Activated CD8-positive, alpha-beta memory T cell treated with anti-CD3 and anti-CD28 coated beads, Interleukin-2, amount 10 ng/mL, durations not matched to agents 7 days and 5 days (primary cell): ENCODE results near the gene TSPAN9. TPM values are rescaled to one million over a fixed set of nuclear protein-coding genes. Genes with fewer than 3 reads are reported as not detected.

ENCODE experiments used
- ATAC-seq: fragments of 150-1000 bp; cut with Tn5 transposase; one replicate; pipeline ENCODE4 v1.10.0; 2021; ENCODE audit warnings: moderate library complexity
- CTCF ChIA-PET: fragments of 350-600 bp; sonication (Branson Sonifier 250); formaldehyde crosslinking; loops from one replicate; lab custom pipeline; 2021; ENCODE audit warnings: antibody characterized with exemption; lab: Charles Lee
- DNase-seq: peaks from one replicate; pipeline ENCODE4 v3.0.0-alpha.2; 2020
- H3K27ac Mint-ChIP-seq: one replicate; pipeline ENCODE4 v1.8.0; 2021; ENCODE audit warnings: mild to moderate bottlenecking, mixed read lengths
- H3K27me3 Mint-ChIP-seq: one replicate; pipeline ENCODE4 v1.8.0; 2021; ENCODE audit warnings: mixed read lengths
- H3K36me3 Mint-ChIP-seq: one replicate; pipeline ENCODE4 v1.8.0; 2021; ENCODE audit warnings: mild to moderate bottlenecking, mixed read lengths
- H3K4me1 Mint-ChIP-seq: one replicate; pipeline ENCODE4 v1.8.0; 2021; ENCODE audit warnings: mixed read lengths
- H3K4me3 Mint-ChIP-seq: one replicate; pipeline ENCODE4 v1.8.0; 2021; ENCODE audit warnings: mild to moderate bottlenecking, moderate library complexity, mixed read lengths
- H3K9me3 Mint-ChIP-seq: one replicate; pipeline ENCODE4 v1.8.0; 2022; ENCODE audit warnings: low read depth, mixed read lengths
- total RNA-seq, 2 experiments: library from RNA; stranded (reverse); gene quantifications; one replicate each; pipeline ENCODE4 v1.2.3, GENCODE V29; 2021

The TSPAN9 gene
- total RNA-seq, 2 experiments from 2014 or later, result not detected

GRCh38 chr12:3236345-3237187 is 159.4 kb downstream of the TSPAN9 start:
- Mint-ChIP-seq H3K27me3 (peaks cover 22% of the 10 kb centered on the region), H3K36me3 (no peaks in the 10 kb centered on the region)

GRCh38 chr12:3238196-3238595 is 161.0 kb downstream of the TSPAN9 start:
- no peaks in the 10 kb centered on the region for H3K4me1 Mint-ChIP-seq
- H3K36me3 Mint-ChIP-seq, result no peaks in the 10 kb centered on the region
- DNase-seq (no peak), ATAC-seq (no peak)
- no peak overlapping the region for H3K27ac Mint-ChIP-seq
- H3K27me3 Mint-ChIP-seq, result peaks cover 22% of the 10 kb centered on the region
- no peak overlapping the region for H3K4me3 Mint-ChIP-seq
- CTCF ChIA-PET, result no interaction called here
- H3K9me3 Mint-ChIP-seq, result no peaks in the 10 kb centered on the region

More at GRCh38 chr12:3236345-3237187, 159.4 kb downstream of the TSPAN9 start:
- no peak overlapping the region for H3K27ac Mint-ChIP-seq
- no peaks in the 10 kb centered on the region for H3K4me1 Mint-ChIP-seq
- peak; percentile 30 for ATAC-seq
- peak; percentile 44 for DNase-seq
- H3K4me3 Mint-ChIP-seq, result no peak overlapping the region
- no peaks in the 10 kb centered on the region for H3K9me3 Mint-ChIP-seq
- CTCF ChIA-PET, result interaction anchor here (1.7 kb wide), 1 partner anchor 39 kb away, joined by 4 read pairs; no protein-coding TSS in a partner anchor

- no peaks in the 10 kb centered on the region for H3K9me3 Mint-ChIP-seq
Measured at GRCh38 chr12:3241621-3242020, 164.4 kb downstream of the TSPAN9 start.

GRCh38 chr12:3242199-3242863 is 165.2 kb downstream of the TSPAN9 start:
- Mint-ChIP-seq H3K4me3 (no peak overlapping the region), H3K27me3 (peaks cover 7% of the 10 kb centered on the region), H3K36me3 (no peaks in the 10 kb centered on the region), H3K4me1 (no peaks in the 10 kb centered on the region), H3K27ac (no peak overlapping the region), H3K9me3 (no peaks in the 10 kb centered on the region)
- DNase-seq, result no peak
- no peak for ATAC-seq
- CTCF ChIA-PET, result interaction anchor here (1.5 kb wide), 1 partner anchor 33 kb away, joined by 8 read pairs; no protein-coding TSS in a partner anchor

More at GRCh38 chr12:3241621-3242020, 164.4 kb downstream of the TSPAN9 start:
- no peaks in the 10 kb centered on the region for H3K36me3 Mint-ChIP-seq
- H3K27ac Mint-ChIP-seq, result no peak overlapping the region
- ATAC-seq (no peak), DNase-seq (no peak)
- no peak overlapping the region for H3K4me3 Mint-ChIP-seq
- CTCF ChIA-PET, result no interaction called here
- peaks cover 10% of the 10 kb centered on the region for H3K27me3 Mint-ChIP-seq
- H3K4me1 Mint-ChIP-seq, result no peaks in the 10 kb centered on the region

GRCh38 chr12:3243376-3244084 is 166.4 kb downstream of the TSPAN9 start:
- Mint-ChIP-seq H3K27ac (no peak overlapping the region), H3K36me3 (no peaks in the 10 kb centered on the region), H3K9me3 (no peaks in the 10 kb centered on the region), H3K4me1 (no peaks in the 10 kb centered on the region), H3K4me3 (no peak overlapping the region), H3K27me3 (no peaks in the 10 kb centered on the region)
- ATAC-seq (no peak), DNase-seq (no peak)
- CTCF ChIA-PET, result interaction anchor here (1.5 kb wide), 1 partner anchor 32 kb away, joined by 8 read pairs; no protein-coding TSS in a partner anchor

- no peak for ATAC-seq
- CTCF ChIA-PET, result no interaction called here
- Mint-ChIP-seq H3K36me3 (no peaks in the 10 kb centered on the region), H3K4me3 (no peak overlapping the region), H3K27ac (no peak overlapping the region), H3K9me3 (no peaks in the 10 kb centered on the region), H3K27me3 (peaks cover 4% of the 10 kb centered on the region), H3K4me1 (peaks cover 4% of the 10 kb centered on the region)
- no peak for DNase-seq
Measured at GRCh38 chr12:3244219-3244750, 167.1 kb downstream of the TSPAN9 start.

- Mint-ChIP-seq H3K36me3 (no peaks in the 10 kb centered on the region), H3K27ac (no peak overlapping the region), H3K27me3 (peaks cover 8% of the 10 kb centered on the region), H3K9me3 (no peaks in the 10 kb centered on the region), H3K4me3 (no peak overlapping the region), H3K4me1 (peaks cover 6% of the 10 kb centered on the region)
- ATAC-seq (no peak), DNase-seq (no peak)
- CTCF ChIA-PET, result no interaction called here
Measured at GRCh38 chr12:3246253-3246652, 169.1 kb downstream of the TSPAN9 start.

GRCh38 chr12:3247077-3247476 is 169.9 kb downstream of the TSPAN9 start:
- H3K4me3 Mint-ChIP-seq, result no peak overlapping the region
- CTCF ChIA-PET, result no interaction called here
- DNase-seq (no peak), ATAC-seq (no peak)
- H3K4me1 Mint-ChIP-seq, result peaks cover 6% of the 10 kb centered on the region
- no peaks in the 10 kb centered on the region for H3K9me3 Mint-ChIP-seq
- H3K36me3 Mint-ChIP-seq, result no peaks in the 10 kb centered on the region
- no peak overlapping the region for H3K27ac Mint-ChIP-seq
- peaks cover 8% of the 10 kb centered on the region for H3K27me3 Mint-ChIP-seq

- ATAC-seq, result no peak
- Mint-ChIP-seq H3K27me3 (peaks cover 8% of the 10 kb centered on the region), H3K27ac (no peak overlapping the region), H3K9me3 (no peaks in the 10 kb centered on the region), H3K4me3 (no peak overlapping the region), H3K36me3 (no peaks in the 10 kb centered on the region), H3K4me1 (peaks cover 6% of the 10 kb centered on the region)
- DNase-seq, result no peak
- CTCF ChIA-PET, result no interaction called here
Measured at GRCh38 chr12:3247629-3248161, 170.5 kb downstream of the TSPAN9 start.

- CTCF ChIA-PET, result no interaction called here
- DNase-seq, result no peak
- H3K36me3 Mint-ChIP-seq, result no peaks in the 10 kb centered on the region
- no peak overlapping the region for H3K27ac Mint-ChIP-seq
- peaks cover 6% of the 10 kb centered on the region for H3K4me1 Mint-ChIP-seq
- H3K9me3 Mint-ChIP-seq, result no peaks in the 10 kb centered on the region
- no peak for ATAC-seq
- H3K27me3 Mint-ChIP-seq, result peaks cover 8% of the 10 kb centered on the region
- no peak overlapping the region for H3K4me3 Mint-ChIP-seq
Measured at GRCh38 chr12:3249081-3249800, 172.1 kb downstream of the TSPAN9 start.

- ATAC-seq (no peak), DNase-seq (no peak)
- no peak overlapping the region for H3K27ac Mint-ChIP-seq
- CTCF ChIA-PET, result no interaction called here
- H3K4me1 Mint-ChIP-seq, result peaks cover 6% of the 10 kb centered on the region
- no peak overlapping the region for H3K4me3 Mint-ChIP-seq
- H3K9me3 Mint-ChIP-seq, result no peaks in the 10 kb centered on the region
- H3K36me3 Mint-ChIP-seq, result no peaks in the 10 kb centered on the region
- H3K27me3 Mint-ChIP-seq, result peaks cover 8% of the 10 kb centered on the region
Measured at GRCh38 chr12:3250034-3250433, 172.9 kb downstream of the TSPAN9 start.

GRCh38 chr12:3250576-3250975 is 173.4 kb downstream of the TSPAN9 start:
- Mint-ChIP-seq H3K9me3 (no peaks in the 10 kb centered on the region), H3K27ac (no peak overlapping the region), H3K27me3 (peaks cover 8% of the 10 kb centered on the region), H3K4me1 (peaks cover 6% of the 10 kb centered on the region), H3K36me3 (no peaks in the 10 kb centered on the region), H3K4me3 (no peak overlapping the region)
- ATAC-seq, result no peak
- CTCF ChIA-PET, result interaction anchor here (1.2 kb wide), 1 partner anchor 25 kb away, joined by 4 read pairs; no protein-coding TSS in a partner anchor
- no peak for DNase-seq
